GM12878 (cell line): Measurements from ENCODE around the gene CDCA3. TPM values are rescaled to one million over a fixed set of nuclear protein-coding genes. Genes with fewer than 3 reads are reported as not detected.
A peak's percentile ranks its signal among the peaks of the same experiment; 100 is the strongest.

Experiments
- ATAC-seq: fragments of 200-7000 bp; cut with Tn5 transposase; 3 replicates; pipeline ENCODE4 v1.9.1; 2020; ENCODE audit warnings: mild to moderate bottlenecking, moderate library complexity
- BruUV-seq: library from RNA; stranded (reverse); fragments of 400-500 nt; replicated peaks from 2 replicates; lab custom pipeline; 2021; lab: Mats Ljungman, UMichigan
- CTCF ChIA-PET: fragments of 300-600 bp; sonication (Branson Sonifier 250); formaldehyde crosslinking; extraction: SDS; loops from one replicate; lab custom pipeline; 2021; ENCODE audit warnings: inconsistent platforms; lab: Yijun Ruan, JAX
- POLR2A ChIA-PET: fragments of 350-600 bp; formaldehyde crosslinking; extraction: SDS; loops from one replicate; lab custom pipeline; 2021; ENCODE audit warnings: inconsistent platforms; lab: Charles Lee
- RAD21 ChIA-PET: fragments of 300-600 bp; sonication (Branson Sonifier 250); formaldehyde crosslinking; loops from one replicate; lab custom pipeline; 2023; ENCODE audit warnings: antibody characterized with exemption; ENCODE audit not compliant: unreplicated experiment; lab: Charles Lee
- SMC1A ChIA-PET: fragments of 300-600 bp; sonication (Branson Sonifier 250); formaldehyde crosslinking; loops from one replicate; lab custom pipeline; 2023; ENCODE audit not compliant: unreplicated experiment, uncharacterized antibody; lab: Charles Lee
- DNase-seq: peaks from one replicate; pipeline ENCODE4 v3.0.0-alpha.2; 2011; ENCODE audit warnings: low read depth, low spot score
- FAIRE-seq: peaks from 3 replicates; lab custom pipeline; 2011; peaks lifted over from hg19 to GRCh38; lab: Jason Lieb, UNC
- H2AFZ ChIP-seq: 2 replicates; pipeline ENCODE4 v1.6.0; 2011; ENCODE audit warnings: low read depth, low read length, control low read depth; ENCODE audit not compliant: control insufficient read depth
- H3K27ac ChIP-seq: 2 replicates; pipeline ENCODE4 v1.5.1; 2011; ENCODE audit warnings: control low read depth; ENCODE audit not compliant: control insufficient read depth, insufficient read depth
- H3K27me3 ChIP-seq, 2 experiments: replicated peaks in 1 of 2; 2 replicates each; pipeline versions ENCODE4 v1.6.0 to v1.6.1; 2011; ENCODE audit warnings: low read length in 1 of 2; ENCODE audit not compliant: control insufficient read depth in 2 of 2, insufficient read depth in 2 of 2
- H3K36me3 ChIP-seq, 2 experiments: 2 replicates each; pipeline ENCODE4 v1.5.1; 2011; ENCODE audit warnings: low read length in 1 of 2; ENCODE audit not compliant: control insufficient read depth in 2 of 2, insufficient read depth in 2 of 2
- H3K4me1 ChIP-seq: 2 replicates; pipeline ENCODE4 v1.6.1; 2011; ENCODE audit warnings: mild to moderate bottlenecking, low read length, moderate library complexity, mixed read lengths; ENCODE audit not compliant: control insufficient read depth, insufficient read depth
- H3K4me2 ChIP-seq: 2 replicates; pipeline ENCODE4 v1.6.0; 2011; ENCODE audit warnings: control low read depth; ENCODE audit not compliant: control insufficient read depth, insufficient read depth
- H3K4me3 ChIP-seq: fragments of 200-600 bp; sonication (generic); 2 replicates; pipeline ENCODE4 v1.5.1; 2016
- H3K79me2 ChIP-seq: 2 replicates; pipeline ENCODE4 v1.6.0; 2011; ENCODE audit warnings: low read length; ENCODE audit not compliant: control insufficient read depth, insufficient read depth
- H3K9ac ChIP-seq: 2 replicates; pipeline ENCODE4 v1.8.0; 2011; ENCODE audit warnings: low read length, control low read depth, mixed read lengths; ENCODE audit not compliant: control insufficient read depth, insufficient read depth
- H3K9me3 ChIP-seq: replicated peaks from 3 replicates; pipeline ENCODE4 v1.5.1; 2011; ENCODE audit warnings: mild to moderate bottlenecking, low read length; ENCODE audit not compliant: control insufficient read depth, insufficient read depth
- H4K20me1 ChIP-seq: 2 replicates; pipeline ENCODE4 v1.6.0; 2011; ENCODE audit not compliant: control insufficient read depth, insufficient read depth
- CHD1 ChIP-seq: IDR thresholded peaks from 2 replicates; pipeline ENCODE4 v1.6.1; 2012; ENCODE audit warnings: low read depth, low read length, improper control_type of control experiment
- DPF2 ChIP-seq: fragments of 450-650 bp; IDR thresholded peaks from 2 replicates; pipeline ENCODE4 v1.6.1; 2017; ENCODE audit warnings: mild to moderate bottlenecking
- EGR1 ChIP-seq, 2 experiments: IDR thresholded peaks; 1 replicate in 1 of 2; 2 replicates in 1 of 2; pipeline ENCODE4 v1.6.1; 2011 to 2012; ENCODE audit warnings: low read depth in 2 of 2, low read length in 2 of 2, borderline replicate concordance in 1 of 2, mild to moderate bottlenecking in 1 of 2, moderate library complexity in 1 of 2
- IRF3 ChIP-seq: fragments of 450-650 bp; IDR thresholded peaks from 2 replicates; pipeline ENCODE4 v1.6.1; 2014; ENCODE audit warnings: mild to moderate bottlenecking
- IRF4 ChIP-seq: IDR thresholded peaks from 2 replicates; pipeline ENCODE4 v1.6.1; 2011; ENCODE audit warnings: low read depth, low read length
- NRF1 ChIP-seq: conservative IDR thresholded peaks from 2 replicates; pipeline ENCODE4 v1.6.1; 2011; ENCODE audit warnings: mild to moderate bottlenecking, low read depth, low read length, improper control_type of control experiment
- POU2F2 ChIP-seq: IDR thresholded peaks from 3 replicates; pipeline ENCODE4 v1.6.1; 2011; ENCODE audit warnings: low read depth, mild to moderate bottlenecking, low read length, borderline replicate concordance
- WGBS: methylation state at CpG from one replicate; pipeline ENCODE4 v1.1.6; 2016; ENCODE audit warnings: low lambda C conversion rate; ENCODE audit not compliant: insufficient replicate concordance, insufficient coverage; ENCODE audit errors: missing lambda C conversion rate; 5-methylcytosine and 5-hydroxymethylcytosine counted together
- in situ Hi-C: fragments of 300-500 bp; cut with MboI; formaldehyde crosslinking; loops from 9 replicates; pipeline ENCODE4 v1.14.3; 2018; ENCODE audit warnings: mixed read lengths
- intact Hi-C: fragments of 100-400 bp; cut with micrococcal nuclease; formaldehyde crosslinking; loops from one replicate; pipeline ENCODE4 v1.14.2; 2022; ENCODE audit not compliant: unreplicated experiment
- polyA plus RNA-seq, 11 experiments: library from polyadenylated mRNA; depleted of rRNA in 4 of 11; unstranded in 6 of 11; stranded (reverse) in 5 of 11; fragments of >200 nt; fragmentation: Nextera tagmentation in 4 of 11; fragmentation: Illumina TruSeq in 1 of 11; extraction: Ambion mirVana in 4 of 11; extraction: Trizol in 1 of 11; gene quantifications; 1 replicate in 1 of 11; 2 replicates in 10 of 11; pipeline versions ENCODE4 v1.2.1 to v1.2.3, GENCODE V29; 2011 to 2016; ENCODE audit warnings: inconsistent platforms in 2 of 11, missing spikeins in 2 of 11, low read depth in 1 of 11
- total RNA-seq, 4 experiments: library from RNA; depleted of rRNA in 3 of 4; stranded (reverse); fragments of >200 nt in 3 of 4; fragmentation: Illumina TruSeq in 1 of 4; extraction: Trizol in 1 of 4; gene quantifications; 2 replicates each; pipeline versions ENCODE4 v1.2.1 to v1.2.3, GENCODE V29; 2013 to 2021
- TF ChIP-seq, protein P1 (sequence below): fragments of 150-350 bp; IDR thresholded peaks from 2 replicates; pipeline ENCODE4 v1.6.1; 2014; ENCODE audit warnings: mild to moderate bottlenecking, low read depth, low read length
- TF ChIP-seq, protein P2 (sequence below): IDR thresholded peaks from 2 replicates; pipeline ENCODE4 v1.6.1; 2011; ENCODE audit warnings: borderline replicate concordance, low read depth, mild to moderate bottlenecking, moderate library complexity, low read length; ENCODE audit not compliant: insufficient read depth, poor library complexity, severe bottlenecking
- TF ChIP-seq, protein P3 (sequence below): fragments of 450-650 bp; IDR thresholded peaks from 2 replicates; pipeline ENCODE4 v1.6.1; 2016; ENCODE audit warnings: mild to moderate bottlenecking

CDCA3 gene
- total and polyA plus RNA-seq, 10 of the 15 experiments (the other 5 are each of a cell fraction or from before 2014, with no cell fraction given): 34.5 to 148 (median 97.4) TPM

DNA sequence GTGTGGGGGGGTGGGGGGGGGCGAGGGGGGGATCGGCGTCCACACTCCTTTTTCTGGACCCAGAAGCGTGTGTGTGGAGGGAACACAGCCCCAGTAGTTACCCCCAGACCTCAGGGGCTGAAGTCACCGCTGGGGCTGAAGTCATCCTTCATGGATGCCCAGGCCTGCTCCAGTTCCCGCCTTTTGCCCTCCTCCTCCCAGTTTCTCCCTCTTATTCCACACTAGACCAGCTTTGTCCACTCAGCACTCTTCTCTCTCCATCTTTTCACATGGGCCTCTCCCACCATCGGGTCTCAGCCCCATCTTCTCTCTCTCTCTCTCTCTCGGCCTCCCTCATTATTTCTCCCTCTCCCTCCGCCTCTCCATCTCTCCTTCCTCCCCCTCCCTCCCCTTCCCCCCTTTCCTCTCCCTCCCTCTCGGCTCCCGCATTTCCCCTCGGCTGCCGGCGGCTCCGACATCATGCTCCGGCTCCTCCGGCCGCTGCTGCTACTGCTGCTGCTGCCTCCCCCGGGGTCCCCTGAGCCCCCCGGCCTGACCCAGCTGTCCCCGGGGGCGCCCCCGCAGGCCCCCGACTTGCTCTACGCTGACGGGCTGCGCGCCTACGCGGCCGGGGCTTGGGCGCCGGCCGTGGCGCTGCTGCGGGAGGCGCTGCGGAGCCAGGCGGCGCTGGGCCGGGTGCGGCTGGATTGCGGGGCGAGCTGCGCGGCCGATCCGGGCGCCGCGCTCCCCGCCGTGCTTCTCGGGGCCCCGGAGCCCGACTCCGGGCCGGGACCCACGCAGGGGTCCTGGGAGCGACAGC lies 22.9 kb downstream of the CDCA3 start, which contains the start of gene P3H3 (continued):
- TF ChIP-seq DPF2 (peak; percentile 10; the same call in 1 of the 2 replicates), POU2F2 (no peak), NRF1 (no peak), CHD1 (no peak), IRF4 (no peak)
- TF ChIP-seq, protein P1, sequence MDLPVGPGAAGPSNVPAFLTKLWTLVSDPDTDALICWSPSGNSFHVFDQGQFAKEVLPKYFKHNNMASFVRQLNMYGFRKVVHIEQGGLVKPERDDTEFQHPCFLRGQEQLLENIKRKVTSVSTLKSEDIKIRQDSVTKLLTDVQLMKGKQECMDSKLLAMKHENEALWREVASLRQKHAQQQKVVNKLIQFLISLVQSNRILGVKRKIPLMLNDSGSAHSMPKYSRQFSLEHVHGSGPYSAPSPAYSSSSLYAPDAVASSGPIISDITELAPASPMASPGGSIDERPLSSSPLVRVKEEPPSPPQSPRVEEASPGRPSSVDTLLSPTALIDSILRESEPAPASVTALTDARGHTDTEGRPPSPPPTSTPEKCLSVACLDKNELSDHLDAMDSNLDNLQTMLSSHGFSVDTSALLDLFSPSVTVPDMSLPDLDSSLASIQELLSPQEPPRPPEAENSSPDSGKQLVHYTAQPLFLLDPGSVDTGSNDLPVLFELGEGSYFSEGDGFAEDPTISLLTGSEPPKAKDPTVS: no peak

- POLR2A ChIA-PET: no interaction called here
- Histone ChIP-seq H3K4me3 (no peak overlapping the region), H4K20me1 (no peaks in the 10 kb centered on the region), H3K4me1 (peaks cover 4% of the 10 kb centered on the region), H3K36me3 (no peaks in the 10 kb centered on the region), H3K9ac (no peak overlapping the region), H3K79me2 (no peaks in the 10 kb centered on the region), H3K27ac (no peak overlapping the region), H3K4me2 (no peak overlapping the region), H3K27me3 (peaks cover 25 to 30% of the 10 kb centered on the region in 2 experiments), H3K9me3 (no peaks in the 10 kb centered on the region), H2AFZ (no peak overlapping the region)
- DNase-seq (no peak), ATAC-seq (no peak; the same call in 2 of the 3 replicates), FAIRE-seq (no peak)
- in situ Hi-C loops (loop anchor here (5.0 kb wide), 1 partner anchor 75 kb away; the partner anchor contains the start of gene MLF2), intact Hi-C loops (loop anchor here (5.0 kb wide), 1 partner anchor 90 kb away; no protein-coding TSS in a partner anchor)
- SMC1A ChIA-PET: interaction anchor here (4.8 kb wide), 1 partner anchor 74 kb away, joined by 23 read pairs; the partner anchor contains the start of gene MLF2
- no TSS peak for BruUV-seq
- RAD21 ChIA-PET: interaction anchor here (4.2 kb wide), 1 partner anchor 74 kb away, joined by 25 read pairs; the partner anchor contains the start of gene MLF2
- CTCF ChIA-PET: interaction anchor here (3.3 to 5.1 kb wide), 2 partner anchors 51 to 74 kb away, joined by 13 to 71 read pairs; partner anchors contain the start of gene MLF2
- 11% methylated on average over 8 of the region's 8 CpGs for WGBS
- TF ChIP-seq IRF3 (no peak), EGR1 (IDR thresholded peaks at IDR 0.05; ENCODE audit: borderline replicate concordance in 1 of 2, low read depth in 2 of 2, low read length in 2 of 2) (peak in 1 of 2 experiments; percentile 38; a peak in 1 of 3 replicates)
- TF ChIP-seq, protein P2, sequence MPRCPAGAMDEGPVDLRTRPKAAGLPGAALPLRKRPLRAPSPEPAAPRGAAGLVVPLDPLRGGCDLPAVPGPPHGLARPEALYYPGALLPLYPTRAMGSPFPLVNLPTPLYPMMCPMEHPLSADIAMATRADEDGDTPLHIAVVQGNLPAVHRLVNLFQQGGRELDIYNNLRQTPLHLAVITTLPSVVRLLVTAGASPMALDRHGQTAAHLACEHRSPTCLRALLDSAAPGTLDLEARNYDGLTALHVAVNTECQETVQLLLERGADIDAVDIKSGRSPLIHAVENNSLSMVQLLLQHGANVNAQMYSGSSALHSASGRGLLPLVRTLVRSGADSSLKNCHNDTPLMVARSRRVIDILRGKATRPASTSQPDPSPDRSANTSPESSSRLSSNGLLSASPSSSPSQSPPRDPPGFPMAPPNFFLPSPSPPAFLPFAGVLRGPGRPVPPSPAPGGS: no peak
- TF ChIP-seq, protein P3, sequence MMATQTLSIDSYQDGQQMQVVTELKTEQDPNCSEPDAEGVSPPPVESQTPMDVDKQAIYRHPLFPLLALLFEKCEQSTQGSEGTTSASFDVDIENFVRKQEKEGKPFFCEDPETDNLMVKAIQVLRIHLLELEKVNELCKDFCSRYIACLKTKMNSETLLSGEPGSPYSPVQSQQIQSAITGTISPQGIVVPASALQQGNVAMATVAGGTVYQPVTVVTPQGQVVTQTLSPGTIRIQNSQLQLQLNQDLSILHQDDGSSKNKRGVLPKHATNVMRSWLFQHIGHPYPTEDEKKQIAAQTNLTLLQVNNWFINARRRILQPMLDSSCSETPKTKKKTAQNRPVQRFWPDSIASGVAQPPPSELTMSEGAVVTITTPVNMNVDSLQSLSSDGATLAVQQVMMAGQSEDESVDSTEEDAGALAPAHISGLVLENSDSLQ: no peak
These were observed 23.6 kb downstream of the CDCA3 start for GRCh38 chr12:6827437-6827911.
